ENCODE measurements around the gene BLOC1S4. TPM values are rescaled to one million over a fixed set of nuclear protein-coding genes. Genes with fewer than 3 reads are reported as not detected.

BLOC1S4 gene
- total RNA-seq (2021; ENCODE audit: unreplicated experiment), result 10.7 TPM
- polyA plus RNA-seq (2012; ENCODE audit: insufficient read length), result 15.2 TPM
- Bru-seq, nascent RNA, result percentile 64 among the genes with signal in this experiment
- BruChase-seq, experiment 1, labeled RNA remaining after a 2-hour chase, result percentile 78 among the genes with signal in this experiment
- percentile 49 among the genes with signal in this experiment for BruChase-seq, experiment 2, labeled RNA remaining after a 6-hour chase
- long read RNA-seq, transcript BLOC1S4-201 (1 exons, 1,617 nt), result major isoform, 39 of 39 reads
- long read RNA-seq, partial matches to known transcripts, result 0 of 39 reads
- long read RNA-seq, other reads (novel, unspliced or antisense), result 0 of 39 reads

DNA sequence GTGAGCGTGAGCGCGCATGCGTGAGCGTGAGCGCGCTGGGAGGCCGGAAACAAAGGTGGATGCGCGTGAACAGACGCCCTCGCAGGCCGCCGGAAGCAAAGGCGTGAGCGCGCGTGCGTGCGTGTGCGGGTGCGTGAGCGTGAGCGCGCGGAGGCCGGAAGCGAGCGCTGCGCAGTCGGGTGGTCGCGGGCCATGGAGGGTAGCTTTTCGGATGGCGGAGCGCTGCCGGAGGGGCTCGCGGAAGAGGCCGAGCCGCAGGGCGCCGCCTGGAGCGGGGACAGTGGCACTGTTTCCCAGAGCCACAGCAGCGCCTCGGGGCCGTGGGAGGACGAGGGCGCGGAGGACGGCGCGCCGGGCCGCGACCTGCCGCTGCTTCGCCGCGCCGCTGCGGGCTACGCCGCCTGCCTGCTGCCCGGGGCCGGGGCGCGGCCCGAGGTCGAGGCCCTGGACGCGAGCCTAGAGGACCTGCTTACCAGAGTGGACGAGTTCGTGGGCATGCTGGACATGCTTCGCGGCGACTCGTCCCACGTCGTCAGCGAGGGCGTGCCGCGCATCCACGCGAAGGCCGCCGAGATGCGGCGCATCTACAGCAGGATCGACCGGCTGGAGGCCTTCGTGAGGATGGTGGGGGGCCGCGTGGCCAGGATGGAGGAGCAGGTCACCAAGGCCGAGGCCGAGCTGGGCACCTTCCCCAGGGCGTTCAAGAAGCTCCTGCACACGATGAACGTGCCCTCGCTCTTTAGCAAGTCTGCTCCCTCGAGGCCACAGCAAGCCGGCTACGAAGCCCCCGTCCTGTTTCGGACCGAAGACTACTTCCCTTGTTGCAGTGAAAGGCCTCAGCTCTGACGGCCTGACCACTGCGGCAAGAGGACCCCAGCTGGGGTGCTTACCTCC is at the start of gene BLOC1S4:
Gene BLOC1S4, plus strand, starts transcription at position 157 of the 894 bp plus-strand sequence. Its CDS starts 36 bp downstream, at position 193.
- BruUV-seq (replicated peaks), result TSS peak; percentile 91

More for the DNA sequence above, at the start of gene BLOC1S4:
- Histone ChIP-seq H3K36me3 (ENCODE audit: control insufficient read depth, insufficient read depth, low read length) (no peaks in the 10 kb centered on the region), H3K27me3 (ENCODE audit: control insufficient read depth, insufficient read depth, low read length) (no peaks in the 10 kb centered on the region), H3K9me3 (ENCODE audit: control insufficient read depth, insufficient read depth, low read depth, low read length) (no peaks in the 10 kb centered on the region), H3K4me1 (ENCODE audit: control insufficient read depth, insufficient read depth, low read length) (peaks cover 14% of the 10 kb centered on the region), H3K27ac (ENCODE audit: low read length) (peak within 1 kb of the TSS; percentile 96), H3K4me3 (ENCODE audit: low read depth in 2 of 2, low read length in 2 of 2) (peak within 1 kb of the TSS; percentile 66 to 75)
- intact Hi-C loops (cut with micrococcal nuclease; ENCODE audit: unreplicated experiment), result loop anchor here (10.0 kb wide), 1 partner anchor 69 kb away; the partner anchor contains the start of gene KIAA0232
- CTCF ChIA-PET, result interaction anchor here (0.5 to 0.7 kb wide), 3 partner anchors 35 to 229 kb away, joined by 3 to 10 read pairs (median 3); no protein-coding TSS in a partner anchor
- TF ChIP-seq CTCF (IDR thresholded peaks at IDR 0.05) (no peak), REST (IDR thresholded peaks at IDR 0.05; ENCODE audit: insufficient read depth in 1 of 2, low read depth in 2 of 2, low read length in 1 of 2) (0 out of 4 replicates have a peak, but pooled peaks of 1 of the 2 experiments have one; percentile 30), SIN3A (IDR thresholded peaks at IDR 0.05; ENCODE audit: borderline replicate concordance, insufficient read depth, low read depth, low read length) (no peak), TCF7L2 (IDR thresholded peaks at IDR 0.05; ENCODE audit: low read depth, low read length) (no peak), POLR2AphosphoS5 (IDR thresholded peaks at IDR 0.05; ENCODE audit: low read depth, low read length) (peak; percentile 70)
- ATAC-seq (peak; percentile 83), DNase-seq (ENCODE audit: low read depth, low spot score) (no peak)
- POLR2A ChIA-PET, result no interaction called here
- in situ Hi-C loops (cut with HindIII; ENCODE audit: low pct_unique_long_range_greater_than_20kb, low sequenced_read_pairs), result no loop called here

All from Panc1 (cell line).